HG03159 (cell line): ENCODE results near the gene ARHGAP42.

Experiments used
- ATAC-seq: cut with Tn5 transposase; IDR thresholded peaks from one replicate; pipeline ENCODE4 v1.9.1; 2021; ENCODE audit warnings: mild to moderate bottlenecking, moderate library complexity; ENCODE audit not compliant: unreplicated experiment

ARHGAP42 gene

DNA sequence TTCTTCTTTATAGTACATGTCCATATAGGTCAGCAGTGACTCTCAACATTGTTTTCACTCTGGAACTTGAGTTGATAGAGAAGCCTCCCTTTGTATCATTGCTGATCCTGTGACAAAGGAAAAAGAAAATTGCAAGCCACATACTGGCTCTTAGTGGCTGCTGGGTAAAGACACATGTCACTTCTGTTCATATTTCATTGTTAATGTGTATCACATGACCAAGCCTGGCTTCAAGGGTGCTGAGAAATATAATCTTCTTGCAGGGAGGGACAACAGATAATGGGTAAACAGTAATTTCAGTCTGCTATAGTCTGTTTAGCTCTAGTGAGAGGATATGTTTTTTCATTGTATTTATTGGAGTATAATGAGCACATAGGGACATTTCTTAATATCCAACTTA lies 269.3 kb downstream of the ARHGAP42 start:
- no peak for ATAC-seq

DNA sequence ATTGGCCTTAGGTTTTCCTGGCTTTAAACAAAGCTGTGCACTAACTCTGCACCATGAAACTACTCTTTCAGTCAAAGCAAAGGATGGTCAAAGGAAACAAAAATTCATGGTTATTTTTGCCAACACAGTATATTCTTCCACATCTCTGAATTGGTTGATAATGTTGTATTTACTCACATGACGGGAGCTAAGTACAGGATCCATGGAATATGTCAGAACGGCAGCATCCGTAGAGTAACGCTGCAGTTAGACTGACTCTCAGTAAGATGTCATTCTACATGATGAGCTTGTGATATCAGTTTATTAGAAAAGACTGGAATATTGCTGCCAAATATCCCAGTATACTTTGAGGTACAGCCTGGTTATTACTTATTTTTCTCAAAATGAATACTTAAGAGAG lies 270.4 kb downstream of the ARHGAP42 start:
- ATAC-seq, result no peak

- no peak for ATAC-seq
Measured at GRCh38 chr11:100961633-100962032, 274.5 kb downstream of the ARHGAP42 start.

GRCh38 chr11:100963375-100963774 lies 276.3 kb downstream of the ARHGAP42 start:
- no peak for ATAC-seq

- ATAC-seq, result no peak
Measured at GRCh38 chr11:100964435-100964834, 277.3 kb downstream of the ARHGAP42 start.

DNA sequence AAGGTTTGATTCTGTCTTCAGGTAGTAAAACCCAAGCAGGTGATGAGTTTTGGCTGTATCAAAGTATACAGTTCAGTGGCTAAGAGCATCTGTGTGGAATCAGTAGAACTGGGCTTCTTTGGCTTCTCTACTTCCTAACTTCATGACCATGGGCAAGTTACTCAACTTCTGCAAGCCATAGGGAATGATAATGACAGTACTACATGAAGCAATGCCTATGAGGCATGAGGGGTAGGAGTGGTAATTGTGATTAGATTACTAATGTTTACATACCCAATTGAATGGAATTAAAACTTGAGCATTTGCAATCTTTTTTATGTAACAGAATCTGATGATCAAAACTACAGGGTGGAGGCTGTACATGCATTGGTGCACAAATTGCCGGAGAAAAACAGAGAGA lies 278.3 kb downstream of the ARHGAP42 start:
- no peak for ATAC-seq

DNA sequence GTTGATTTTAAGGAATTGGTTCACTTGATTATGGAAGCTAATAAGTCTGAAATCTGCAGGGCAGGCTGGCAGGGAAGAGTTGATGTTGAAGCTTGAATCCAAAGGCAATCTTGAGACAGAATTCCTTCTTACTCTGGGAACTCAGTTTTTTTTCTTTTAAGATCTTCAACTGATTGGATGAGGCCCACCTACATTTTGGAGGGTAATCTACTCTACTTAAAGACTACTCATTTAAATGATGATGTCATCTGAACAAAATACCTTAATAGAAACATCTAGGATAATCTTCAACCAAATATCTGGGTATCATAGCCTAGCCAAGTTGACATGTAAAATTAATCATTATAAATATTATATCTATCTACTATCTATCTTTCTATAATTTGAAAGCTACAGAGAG lies 279.3 kb downstream of the ARHGAP42 start:
- ATAC-seq, result no peak

DNA sequence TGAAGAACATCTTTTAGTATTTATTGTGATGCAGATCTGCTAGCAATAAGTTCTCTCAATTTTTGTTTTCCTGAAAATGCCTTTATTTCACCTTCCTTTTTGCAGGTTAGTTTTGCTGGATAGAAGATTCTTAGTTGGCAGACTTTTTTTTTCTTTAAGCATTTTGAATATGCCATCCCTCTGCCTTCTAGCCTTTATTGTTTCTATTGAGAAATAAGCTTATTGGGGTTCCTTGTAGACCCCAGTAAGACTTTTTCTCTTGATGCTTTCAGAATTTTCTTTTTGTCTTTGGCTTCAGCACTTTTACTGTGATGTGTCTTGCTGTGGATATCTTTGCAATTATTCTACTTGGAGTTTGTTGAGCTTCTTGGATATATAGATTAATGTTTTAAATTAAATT lies 281.9 kb downstream of the ARHGAP42 start:
- no peak for ATAC-seq

DNA sequence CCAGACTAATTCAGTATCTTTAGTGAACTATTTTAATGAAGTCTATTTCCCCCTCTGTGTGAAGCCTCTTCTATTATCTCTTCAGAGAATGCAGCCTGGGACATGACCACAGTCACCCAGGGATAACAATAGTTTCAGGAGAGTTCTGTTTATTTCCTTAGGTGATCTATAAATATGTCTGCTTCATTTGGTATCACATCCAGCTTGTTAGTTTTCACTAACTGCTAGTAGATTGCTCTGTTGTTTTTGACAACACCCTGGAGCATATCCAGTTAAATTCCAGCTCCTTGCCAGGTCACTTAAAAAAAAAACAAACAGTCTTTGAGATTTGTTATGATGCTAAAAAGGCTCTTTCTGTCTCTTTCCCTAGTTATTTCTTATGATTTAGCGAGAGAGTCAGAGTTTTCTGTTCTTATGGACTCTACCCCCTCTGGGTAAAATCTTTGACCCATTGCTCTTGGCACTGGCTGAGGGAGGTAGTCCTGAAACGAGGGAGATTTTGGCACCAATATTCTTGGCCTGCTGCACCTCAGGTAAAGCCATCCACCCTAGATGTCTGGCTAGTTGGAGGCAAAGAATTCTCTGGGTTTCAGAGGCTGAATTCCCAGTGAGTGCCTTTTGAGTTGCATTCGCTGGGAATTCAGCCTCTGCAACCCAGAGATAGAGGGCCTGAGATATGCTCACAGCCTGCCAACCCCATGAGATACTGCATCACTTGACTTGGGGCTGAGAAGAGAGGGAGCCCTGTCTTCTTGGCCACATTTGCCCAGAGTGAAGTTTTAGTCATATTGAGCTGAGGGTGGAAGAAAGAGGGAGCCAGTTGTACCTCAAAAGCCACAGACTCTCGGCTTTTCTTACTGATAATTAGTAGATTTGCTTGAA lies 283.4 kb downstream of the ARHGAP42 start:
- ATAC-seq, result no peak

GRCh38 chr11:100972046-100972445 lies 285.0 kb downstream of the ARHGAP42 start:
- ATAC-seq, result no peak

- no peak for ATAC-seq
Measured at GRCh38 chr11:100978442-100978841, 291.4 kb downstream of the ARHGAP42 start.

DNA sequence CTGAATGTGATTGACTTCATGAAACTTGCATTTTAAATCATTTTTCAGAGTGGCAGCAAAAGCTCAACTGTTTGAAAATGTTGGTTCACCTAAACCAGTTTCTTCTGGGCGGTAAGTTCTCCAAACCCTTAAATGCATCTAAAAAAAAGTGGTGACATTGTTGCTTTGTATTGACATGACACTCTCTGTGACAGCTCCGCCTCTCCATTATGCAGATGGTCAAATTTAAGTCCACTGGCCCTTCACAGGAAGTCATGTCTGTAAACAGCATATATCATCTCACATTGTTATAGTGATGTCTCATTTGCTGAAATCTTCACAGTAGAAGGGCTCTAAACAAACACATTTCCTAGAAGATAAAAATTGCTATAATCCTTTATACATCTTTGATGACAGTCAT lies 291.9 kb downstream of the ARHGAP42 start:
- no peak for ATAC-seq

DNA sequence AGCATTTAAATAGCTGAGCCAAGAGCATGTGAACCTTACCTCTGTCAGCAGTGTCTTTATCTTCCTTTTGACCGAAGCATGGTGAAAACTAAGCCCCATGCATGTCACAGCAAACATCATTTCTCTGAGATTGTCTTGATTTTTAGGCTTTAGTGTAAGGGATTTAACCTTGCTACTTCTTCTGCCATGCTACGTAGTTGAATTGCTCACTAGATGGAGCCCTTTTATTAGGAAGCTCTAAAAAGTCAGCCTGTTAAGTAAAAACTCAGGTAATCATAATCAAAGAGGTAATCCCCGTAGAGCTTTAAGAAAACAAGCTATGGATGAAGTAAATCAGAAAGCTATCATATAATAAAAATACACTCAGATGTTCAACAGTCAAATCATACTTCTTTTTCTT lies 293.1 kb downstream of the ARHGAP42 start:
- ATAC-seq, result no peak

DNA sequence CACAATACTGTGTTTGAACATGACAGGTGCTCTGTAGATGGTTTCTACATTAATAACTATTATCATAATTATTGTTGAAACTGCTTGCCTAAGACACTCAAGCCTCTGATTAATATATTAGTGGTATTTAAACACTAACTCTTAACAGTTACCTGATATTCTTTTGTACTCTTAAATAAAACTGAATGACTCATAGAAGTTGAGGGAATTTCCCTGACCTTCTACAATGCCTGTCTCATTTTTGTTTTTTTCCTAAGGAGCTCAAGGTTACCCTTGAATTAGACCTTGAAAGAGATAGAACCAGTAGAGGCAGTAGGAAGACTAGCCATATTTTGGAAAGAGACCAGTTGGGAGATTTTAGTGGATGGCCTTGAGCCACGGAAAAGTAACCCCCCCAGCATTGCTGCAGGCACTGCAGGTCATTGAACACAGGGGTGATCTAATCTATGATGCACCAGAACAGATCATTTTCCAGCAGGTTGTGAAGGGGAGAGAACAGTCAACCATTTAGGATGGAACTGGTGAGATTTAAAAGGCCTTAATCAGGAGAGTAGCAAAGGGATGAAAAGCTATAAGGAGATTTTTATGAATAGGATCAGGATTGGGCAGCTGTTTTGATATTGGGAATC lies 294.2 kb downstream of the ARHGAP42 start:
- ATAC-seq, result no peak

DNA sequence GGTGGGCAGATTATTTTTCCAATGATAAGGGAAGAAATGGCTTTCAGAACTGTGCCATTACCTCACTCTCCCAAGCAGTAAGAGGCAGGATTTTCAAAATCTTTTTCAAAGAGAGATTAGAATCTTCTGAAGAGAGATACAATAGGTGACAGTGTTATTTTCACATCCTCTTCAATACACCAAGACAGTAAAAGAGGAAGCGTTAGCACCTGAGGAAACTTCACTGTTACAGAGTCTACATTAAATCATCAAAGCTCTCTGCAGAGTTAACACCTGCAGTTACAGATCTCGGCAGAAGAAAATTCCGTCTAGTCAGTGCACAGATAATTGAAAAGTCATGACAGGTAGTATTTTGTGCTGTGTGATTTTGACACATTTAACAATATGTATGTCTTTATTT lies 297.6 kb downstream of the ARHGAP42 start:
- peak; percentile 96 for ATAC-seq

DNA sequence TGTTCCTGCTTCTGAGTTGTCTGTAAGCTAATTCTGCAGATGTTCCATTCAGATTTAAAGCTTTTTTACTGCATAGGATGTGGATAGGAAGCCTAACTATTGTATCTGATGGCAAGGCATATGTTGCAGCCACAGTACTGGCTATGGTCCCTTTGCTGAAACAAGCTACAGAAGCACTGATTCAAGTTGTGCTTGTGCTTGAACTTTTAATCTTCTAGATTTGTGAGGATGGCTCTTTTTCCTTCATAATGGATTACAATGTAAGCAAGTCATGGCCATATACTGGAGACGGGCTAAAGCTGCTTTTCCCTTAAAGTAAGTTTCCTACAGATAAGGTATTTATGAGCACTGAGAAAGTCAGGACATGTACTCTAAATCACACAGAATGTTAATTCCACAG lies 303.8 kb downstream of the ARHGAP42 start:
- no peak for ATAC-seq

GRCh38 chr11:100991541-100991940 lies 304.5 kb downstream of the ARHGAP42 start:
- no peak for ATAC-seq

DNA sequence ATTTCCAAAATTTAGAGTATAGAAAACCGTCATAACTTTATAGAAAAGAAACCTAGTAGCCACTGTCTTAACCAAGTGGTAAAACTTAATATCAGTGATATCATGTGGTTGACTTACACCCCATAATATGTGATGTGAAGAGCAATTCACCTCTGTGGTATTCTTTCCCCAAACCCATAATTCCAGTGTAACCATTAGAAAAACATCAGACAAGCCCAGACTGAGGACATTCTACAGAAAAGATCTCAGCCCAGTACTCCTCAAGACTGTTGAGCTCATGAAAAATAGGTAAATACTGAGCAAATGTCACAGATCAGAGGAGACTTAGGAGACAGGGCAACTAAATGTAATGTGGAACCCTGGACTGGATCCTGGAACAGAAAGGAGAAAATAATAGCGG lies 307.9 kb downstream of the ARHGAP42 start:
- no peak for ATAC-seq

GRCh38 chr11:100999756-101000155 lies 312.7 kb downstream of the ARHGAP42 start:
- ATAC-seq, result no peak

DNA sequence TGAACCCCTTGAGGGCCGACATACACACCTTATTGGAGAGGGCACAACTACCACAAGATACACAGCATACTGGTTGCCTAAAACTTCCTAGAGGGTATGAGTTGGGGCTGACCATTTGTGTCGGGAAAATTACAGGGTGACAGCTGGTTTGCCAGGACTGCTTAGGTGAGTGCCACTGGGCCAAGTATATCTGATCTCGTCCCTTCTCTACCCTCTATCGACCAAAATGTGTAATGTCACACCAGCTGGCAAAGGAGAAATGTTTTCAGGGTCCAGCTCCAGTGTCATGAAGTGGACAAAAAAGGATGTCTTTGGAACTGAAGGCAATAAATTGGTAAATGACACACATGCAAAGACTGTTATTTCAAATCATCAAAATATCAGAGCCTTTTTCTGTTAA lies 316.4 kb downstream of the ARHGAP42 start:
- peak; percentile 67 for ATAC-seq

GRCh38 chr11:101008961-101009689 lies 322.0 kb downstream of the ARHGAP42 start:
- ATAC-seq, result peak; percentile 55

DNA sequence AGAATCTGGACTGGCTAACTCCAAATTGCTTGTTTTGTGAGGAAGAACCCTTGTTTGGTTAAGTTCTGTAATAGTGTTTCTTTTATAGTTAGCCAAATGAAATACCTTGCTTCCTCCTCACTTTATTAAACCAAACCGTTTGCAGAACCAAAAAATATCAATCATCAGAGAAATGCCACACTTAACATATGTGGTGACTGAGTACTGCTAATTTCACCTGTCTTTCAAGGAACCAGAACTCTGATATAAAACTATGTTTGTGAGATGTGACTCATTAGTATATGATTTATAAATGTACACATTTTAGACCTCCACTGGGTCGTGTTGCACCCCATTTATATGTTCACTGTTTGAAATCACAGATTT lies 322.6 kb downstream of the ARHGAP42 start:
- ATAC-seq, result no peak
